B cell (primary cell): ENCODE data around the gene PHLPP1. TPM values are rescaled to one million over a fixed set of nuclear protein-coding genes. Genes with fewer than 3 reads are reported as not detected.

Source experiments
- ATAC-seq: fragments of 200-7000 bp; cut with Tn5 transposase; one replicate; pipeline ENCODE4 v1.10.0; 2021; ENCODE audit warnings: low read depth, mild to moderate bottlenecking, moderate number of reproducible peaks, moderate library complexity
- CTCF ChIA-PET: fragments of 350-600 bp; sonication (Branson Sonifier 250); formaldehyde crosslinking; loops from one replicate; lab custom pipeline; 2021; ENCODE audit warnings: antibody characterized with exemption, inconsistent platforms; lab: Charles Lee
- POLR2A ChIA-PET: fragments of 350-600 bp; sonication (Branson Sonifier 250); formaldehyde crosslinking; loops from one replicate; lab custom pipeline; 2021; ENCODE audit warnings: antibody characterized with exemption; lab: Charles Lee
- DNase-seq: peaks from one replicate; pipeline ENCODE4 v3.0.0; 2013
- H2AFZ ChIP-seq: 2 replicates; pipeline ENCODE4 v1.6.1; 2012; ENCODE audit warnings: mild to moderate bottlenecking, low read depth, low read length; ENCODE audit not compliant: insufficient read depth, poor library complexity, severe bottlenecking
- H3K27ac ChIP-seq, 2 donors: 1 replicate in 1 of 2; 2 replicates in 1 of 2; pipeline ENCODE4 v1.5.1; 2012 to 2013; ENCODE audit warnings: low read length in 2 of 2, mild to moderate bottlenecking in 2 of 2, moderate library complexity in 1 of 2
- H3K27me3 ChIP-seq, 4 experiments: fragments of 200-600 bp in 1 of 4; sonication (generic) in 1 of 4; replicated peaks in 1 of 4; 1 replicate in 2 of 4; 2 replicates in 2 of 4; pipeline versions ENCODE4 v1.6.1 to v1.7.0; 2013 to 2016; ENCODE audit warnings: low read length in 3 of 4, mild to moderate bottlenecking in 2 of 4, mixed read lengths in 1 of 4, moderate library complexity in 1 of 4; ENCODE audit not compliant: insufficient read depth in 4 of 4, control insufficient read depth in 3 of 4; ENCODE audit errors: control extremely low read depth in 1 of 4
- H3K36me3 ChIP-seq, 2 experiments: replicated peaks in 1 of 2; 1 replicate in 1 of 2; 2 replicates in 1 of 2; pipeline versions ENCODE4 v1.6.1 to v1.7.1; 2013; ENCODE audit warnings: low read length in 1 of 2; ENCODE audit not compliant: insufficient read depth in 2 of 2, control insufficient read depth in 1 of 2; ENCODE audit errors: control extremely low read depth in 1 of 2, extremely low read depth in 1 of 2
- H3K4me1 ChIP-seq, 2 donors: fragments of 200-600 bp in 1 of 2; sonication (generic) in 1 of 2; 1 replicate in 1 of 2; 2 replicates in 1 of 2; pipeline versions ENCODE4 v1.5.1 to v1.6.1; 2013 to 2017; ENCODE audit warnings: low read length in 2 of 2; ENCODE audit not compliant: control insufficient read depth in 2 of 2, insufficient read depth in 2 of 2
- H3K4me2 ChIP-seq: replicated peaks from 2 replicates; pipeline ENCODE3; 2012; ENCODE audit warnings: mild to moderate bottlenecking, low read depth, low read length; ENCODE audit not compliant: poor library complexity, severe bottlenecking
- H3K4me3 ChIP-seq, 5 experiments: fragments of 200-600 bp in 1 of 5; sonication (generic) in 1 of 5; 1 replicate in 3 of 5; 2 replicates in 2 of 5; pipeline versions ENCODE4 v1.5.1 to v1.7.0; 2011 to 2016; ENCODE audit warnings: low read length in 4 of 5, mild to moderate bottlenecking in 4 of 5, low read depth in 2 of 5, control low read depth in 1 of 5, moderate library complexity in 1 of 5; ENCODE audit not compliant: insufficient read depth in 1 of 5; ENCODE audit errors: control extremely low read depth in 1 of 5, extremely low read depth in 1 of 5
- H3K79me2 ChIP-seq: fragments of 200-600 bp; sonication (generic); one replicate; pipeline ENCODE4 v1.6.0; 2016; ENCODE audit warnings: low read length; ENCODE audit not compliant: control insufficient read depth, insufficient read depth
- H3K9ac ChIP-seq: fragments of 200-600 bp; sonication (generic); 2 replicates; pipeline ENCODE4 v1.6.1; 2017; ENCODE audit warnings: mild to moderate bottlenecking, low read length, moderate library complexity
- H3K9me3 ChIP-seq, 3 donors: one replicate each; pipeline versions ENCODE4 v1.6.1 to v1.7.1; 2013; ENCODE audit warnings: low read length in 2 of 3; ENCODE audit not compliant: control insufficient read depth in 2 of 3, insufficient read depth in 1 of 3; ENCODE audit errors: control extremely low read depth in 1 of 3
- H4K20me1 ChIP-seq: 2 replicates; pipeline ENCODE4 v1.6.0; 2012; ENCODE audit warnings: mild to moderate bottlenecking, low read length; ENCODE audit not compliant: insufficient read depth, control insufficient read depth, poor library complexity, severe bottlenecking
- H3K27ac Mint-ChIP-seq: one replicate; pipeline ENCODE4 v1.8.0; 2021; ENCODE audit warnings: mixed read lengths
- H3K27me3 Mint-ChIP-seq: one replicate; pipeline ENCODE4 v1.8.0; 2021; ENCODE audit warnings: mixed read lengths
- H3K4me1 Mint-ChIP-seq: one replicate; pipeline ENCODE4 v1.8.0; 2021; ENCODE audit warnings: mixed read lengths
- H3K4me3 Mint-ChIP-seq: one replicate; pipeline ENCODE4 v1.8.0; 2021; ENCODE audit warnings: mixed read lengths
- H3K9me3 Mint-ChIP-seq: one replicate; pipeline ENCODE4 v1.8.0; 2022; ENCODE audit warnings: mixed read lengths; ENCODE audit not compliant: insufficient read depth
- CTCF ChIP-seq: fragments of 200-600 bp; IDR thresholded peaks from one replicate; pipeline ENCODE4 v1.8.0; 2022; ENCODE audit warnings: antibody characterized with exemption, mild to moderate bottlenecking
- EZH2 ChIP-seq: IDR thresholded peaks from 2 replicates; pipeline ENCODE4 v1.6.1; 2012; ENCODE audit warnings: borderline replicate concordance, low read depth, mild to moderate bottlenecking, moderate library complexity, low read length; ENCODE audit not compliant: insufficient read depth, poor library complexity, severe bottlenecking
- WGBS: methylation state at CpG from one replicate; pipeline ENCODE4 v1.1.5; 2013; ENCODE audit warnings: missing lambda C conversion rate; ENCODE audit not compliant: insufficient coverage; 5-methylcytosine and 5-hydroxymethylcytosine counted together
- intact Hi-C: fragments of 100-400 bp; cut with micrococcal nuclease; formaldehyde crosslinking; loops from one replicate; pipeline ENCODE4 v1.10.0; 2022
- polyA plus RNA-seq: library from polyadenylated mRNA; depleted of rRNA; stranded (reverse); fragments of >200 nt; gene quantifications from 2 replicates; pipeline ENCODE4 v1.2.3, GENCODE V29; 2012
- total RNA-seq, 2 donors: library from RNA; stranded (reverse); fragments of 120-200 nt in 1 of 2; gene quantifications; 1 replicate in 1 of 2; 2 replicates in 1 of 2; pipeline versions ENCODE4 v1.2.3 to v1.2.4, GENCODE V29; 2013 to 2022

The PHLPP1 gene
- total and polyA plus RNA-seq, 2 donors (not counting 1 experiment from before 2014, with no cell fraction given), result 3.0 to 20.7 TPM

GRCh38 chr18:62812876-62813275, 97.5 kb downstream of the PHLPP1 start:
- H2AFZ ChIP-seq, result no peak overlapping the region
- H3K4me1 ChIP-seq, result peaks cover 0 to 3% of the 10 kb centered on the region in 2 donors
- H4K20me1 ChIP-seq, result no peaks in the 10 kb centered on the region
- Mint-ChIP-seq H3K4me3 (no peak overlapping the region), H3K4me1 (peaks cover 21% of the 10 kb centered on the region), H3K27me3 (no peaks in the 10 kb centered on the region), H3K9me3 (no peaks in the 10 kb centered on the region), H3K27ac (no peak overlapping the region)
- no peak overlapping the region for H3K9ac ChIP-seq
- H3K27ac ChIP-seq, result no peak overlapping the region
- ATAC-seq (no peak), DNase-seq (no peak)
- no peak overlapping the region for H3K4me3 ChIP-seq
- POLR2A ChIA-PET, result interaction anchor here (0.5 kb wide), 1 partner anchor 42 kb away, joined by 3 read pairs; no protein-coding TSS in a partner anchor
- TF ChIP-seq EZH2, result no peak
- CTCF ChIA-PET, result no interaction called here
- no peaks in the 10 kb centered on the region for H3K9me3 ChIP-seq
- intact Hi-C loops, result no loop called here
- no peak overlapping the region for H3K4me2 ChIP-seq
- no peaks in the 10 kb centered on the region for H3K36me3 ChIP-seq
- peaks cover 8% of the 10 kb centered on the region for H3K79me2 ChIP-seq
- H3K27me3 ChIP-seq, result no peaks in the 10 kb centered on the region

GRCh38 chr18:62814132-62814759, 98.9 kb downstream of the PHLPP1 start:
- no peaks in the 10 kb centered on the region for H3K9me3 ChIP-seq
- H3K27ac ChIP-seq, result no peak overlapping the region
- POLR2A ChIA-PET, result interaction anchor here (0.6 kb wide), 1 partner anchor 550 kb away, joined by 3 read pairs; no protein-coding TSS in a partner anchor
- no peaks in the 10 kb centered on the region for H3K36me3 ChIP-seq
- DNase-seq (no peak), ATAC-seq (no peak)
- no peak overlapping the region for H3K4me3 ChIP-seq
- whole genome bisulfite sequencing, result no CpG with 5 or more reads among the region's 2 CpGs
- Mint-ChIP-seq H3K9me3 (no peaks in the 10 kb centered on the region), H3K4me3 (no peak overlapping the region), H3K4me1 (peaks cover 21% of the 10 kb centered on the region), H3K27ac (no peak overlapping the region), H3K27me3 (no peaks in the 10 kb centered on the region)
- peaks cover 9% of the 10 kb centered on the region for H3K79me2 ChIP-seq
- H3K27me3 ChIP-seq, result no peaks in the 10 kb centered on the region
- no peak overlapping the region for H2AFZ ChIP-seq
- intact Hi-C loops, result no loop called here
- TF ChIP-seq EZH2 (no peak), CTCF (no peak)
- peaks cover 0 to 3% of the 10 kb centered on the region in 2 donors for H3K4me1 ChIP-seq
- H3K4me2 ChIP-seq, result no peak overlapping the region
- H4K20me1 ChIP-seq, result no peaks in the 10 kb centered on the region
- CTCF ChIA-PET, result interaction anchor here (0.6 to 0.7 kb wide), 2 partner anchors 215 to 665 kb away, joined by 3 read pairs; no protein-coding TSS in a partner anchor
- no peak overlapping the region for H3K9ac ChIP-seq
